Aorta (tissue), 5 donors: ENCODE data around the gene DIO3. TPM values are rescaled to one million over a fixed set of nuclear protein-coding genes. Genes with fewer than 3 reads are reported as not detected.
A peak's percentile ranks its signal among the peaks of the same experiment; 100 is the strongest.

Source experiments
- ATAC-seq: fragments of 200-7000 bp; cut with Tn5 transposase; one replicate; pipeline ENCODE4 v1.9.1; 2022; ENCODE audit warnings: moderate library complexity; ENCODE audit not compliant: low FRiP score
- DNase-seq, 2 donors: peaks; one replicate each; pipeline ENCODE4 v3.0.0-alpha.2; 2020
- H3K27ac ChIP-seq, 2 donors: one replicate each; pipeline ENCODE4 v1.5.1; 2013; ENCODE audit warnings: low read length in 2 of 2, mild to moderate bottlenecking in 2 of 2, moderate library complexity in 2 of 2, control low read depth in 1 of 2, inconsistent platforms in 1 of 2, low read depth in 1 of 2
- H3K27me3 ChIP-seq, 2 donors: one replicate each; pipeline ENCODE4 v1.6.1; 2013; ENCODE audit warnings: control low read depth in 1 of 2, low read length in 1 of 2, mild to moderate bottlenecking in 1 of 2, moderate library complexity in 1 of 2; ENCODE audit not compliant: insufficient read depth in 2 of 2, control insufficient read depth in 1 of 2
- H3K36me3 ChIP-seq, 2 donors: one replicate each; pipeline ENCODE4 v1.6.1; 2013; ENCODE audit warnings: control low read depth in 1 of 2, low read length in 1 of 2, mild to moderate bottlenecking in 1 of 2; ENCODE audit not compliant: insufficient read depth in 2 of 2, control insufficient read depth in 1 of 2
- H3K4me1 ChIP-seq, 2 donors: one replicate each; pipeline ENCODE4 v1.6.1; 2013; ENCODE audit warnings: low read length in 2 of 2, control low read depth in 1 of 2, mild to moderate bottlenecking in 1 of 2, moderate library complexity in 1 of 2; ENCODE audit not compliant: insufficient read depth in 2 of 2, control insufficient read depth in 1 of 2
- H3K4me3 ChIP-seq, 2 donors: one replicate each; pipeline ENCODE4 v1.5.1; 2013; ENCODE audit warnings: low read length in 2 of 2, control low read depth in 1 of 2, mild to moderate bottlenecking in 1 of 2
- H3K9me3 ChIP-seq: one replicate; pipeline ENCODE4 v1.6.1; 2013; ENCODE audit warnings: mild to moderate bottlenecking, low read length; ENCODE audit not compliant: control insufficient read depth
- WGBS, 2 donors: extraction: QIAGEN DNeasy Blood & Tissue Kit; methylation state at CpG; one replicate each; pipeline ENCODE4 v1.1.7; 2013; 5-methylcytosine and 5-hydroxymethylcytosine counted together
- intact Hi-C, 2 donors: fragments of 100-400 bp; cut with DNase I; formaldehyde crosslinking; loops; one replicate each; pipeline versions ENCODE4 v1.14.2 to v1.15.0; 2022
- polyA plus RNA-seq, 2 donors: library from polyadenylated mRNA; stranded (reverse); fragments of 200-250 nt; gene quantifications; one replicate each; pipeline ENCODE4 v1.2.3, GENCODE V29; 2013
- total RNA-seq, 2 donors: library from RNA; stranded (reverse); fragmentation: NEBNext Ultra II Directional; extraction: Animal tissue kit (Norgen Biotek cat#: 25700); gene quantifications; one replicate each; pipeline ENCODE4 v1.2.1, GENCODE V29; 2021
- donor health status: healthy with polysubstance abuse.
- donor health status: Bipolar disorder and iron deficiency.
- donor health status: DM: no; HTN: no; CAD: no.
- donor health status: DM: no; HTN: no; CAD: no.
- donor health status: DM: yes; HTN: yes; CAD: no.

Gene DIO3
- total and polyA plus RNA-seq, 4 donors: 0.05 to 5.8 (median 2.0) TPM

DNA sequence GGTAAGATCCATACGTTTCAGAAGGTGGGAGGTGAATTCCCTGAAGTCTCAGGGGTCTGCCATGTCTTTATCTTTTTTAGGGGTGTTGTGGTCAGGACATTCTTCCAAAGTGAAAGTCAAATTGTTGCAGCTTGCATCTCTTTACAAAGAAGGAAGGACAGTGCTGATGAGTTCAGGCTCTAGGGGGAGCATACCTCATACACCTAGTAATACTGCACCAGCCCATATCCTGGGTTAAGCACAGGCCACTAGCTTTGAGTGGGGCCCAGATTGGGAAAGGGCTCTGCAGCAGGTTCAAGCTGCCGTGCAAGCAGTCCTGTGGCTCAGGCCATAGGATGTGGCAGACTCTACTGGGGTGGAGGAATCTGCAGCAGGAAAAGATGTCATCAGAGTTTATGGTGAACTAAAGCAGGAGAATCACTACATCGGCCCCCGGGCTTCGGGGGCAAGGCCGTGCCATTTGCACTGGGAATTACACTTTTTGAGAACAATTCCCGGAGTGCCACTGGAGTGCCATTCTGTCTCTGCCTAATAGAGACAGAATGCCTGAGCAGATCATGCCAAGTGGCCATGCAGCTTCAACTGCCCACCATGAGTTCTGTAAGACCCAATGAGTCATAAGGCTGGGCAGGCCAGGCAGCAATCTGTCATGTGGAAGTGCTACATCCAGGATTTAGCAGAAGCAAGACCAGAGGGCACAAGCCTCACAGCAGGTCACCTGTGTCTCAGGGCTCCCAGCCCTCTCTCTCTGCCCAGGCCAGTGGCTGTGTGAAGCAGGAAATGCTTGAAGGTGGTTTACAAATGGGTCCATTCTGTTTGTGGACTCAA is 32.3 kb downstream of the DIO3 start:
- 90% methylated on average over 7 of the region's 7 CpGs for WGBS, 2 donors
- no peaks in the 10 kb centered on the region for H3K27me3 ChIP-seq
- H3K4me3 ChIP-seq: no peak overlapping the region
- intact Hi-C loops: no loop called here
- H3K36me3 ChIP-seq: no peaks in the 10 kb centered on the region
- DNase-seq (no peak), ATAC-seq (no peak)
- H3K27ac ChIP-seq: no peak overlapping the region
- no peaks in the 10 kb centered on the region for H3K4me1 ChIP-seq
- H3K9me3 ChIP-seq: peaks cover 2% of the 10 kb centered on the region

DNA sequence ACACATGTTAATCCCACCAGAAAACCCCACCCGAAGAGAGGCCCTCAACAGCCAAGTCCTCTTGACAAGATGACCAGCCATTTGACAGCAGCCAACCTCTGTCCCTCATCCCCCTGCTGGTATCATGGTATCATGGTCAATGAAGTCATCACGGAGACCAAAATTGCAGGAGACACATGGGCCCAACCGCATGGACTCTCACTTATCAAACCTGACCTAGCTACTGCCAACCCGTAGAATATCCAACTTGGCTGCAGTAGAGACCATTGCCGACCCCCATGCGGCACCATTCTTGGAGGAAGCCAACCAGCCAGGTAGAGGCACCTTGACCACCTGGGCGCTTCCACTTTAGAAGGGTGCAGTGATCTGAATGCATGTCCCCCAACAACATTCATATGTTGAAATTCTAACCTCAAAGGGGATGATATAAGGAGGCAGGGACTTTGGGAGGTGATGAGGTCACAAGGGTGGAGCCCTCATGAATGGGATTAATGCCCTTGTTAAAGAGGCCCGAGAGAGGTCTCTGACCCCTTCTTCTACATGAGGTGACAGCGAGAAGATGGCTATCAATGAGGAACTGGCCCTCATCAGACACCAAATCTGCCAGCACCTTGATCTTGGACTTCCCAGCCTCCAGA is 33.3 kb downstream of the DIO3 start:
- Histone ChIP-seq H3K27ac (no peak overlapping the region), H3K4me3 (no peak overlapping the region), H3K9me3 (peaks cover 5% of the 10 kb centered on the region), H3K27me3 (no peaks in the 10 kb centered on the region), H3K36me3 (no peaks in the 10 kb centered on the region), H3K4me1 (no peaks in the 10 kb centered on the region)
- ATAC-seq: no peak
- no peak for DNase-seq
- intact Hi-C loops: no loop called here
- whole genome bisulfite sequencing, 2 donors: 91 to 95% methylated on average over 9 of the region's 9 CpGs

DNA sequence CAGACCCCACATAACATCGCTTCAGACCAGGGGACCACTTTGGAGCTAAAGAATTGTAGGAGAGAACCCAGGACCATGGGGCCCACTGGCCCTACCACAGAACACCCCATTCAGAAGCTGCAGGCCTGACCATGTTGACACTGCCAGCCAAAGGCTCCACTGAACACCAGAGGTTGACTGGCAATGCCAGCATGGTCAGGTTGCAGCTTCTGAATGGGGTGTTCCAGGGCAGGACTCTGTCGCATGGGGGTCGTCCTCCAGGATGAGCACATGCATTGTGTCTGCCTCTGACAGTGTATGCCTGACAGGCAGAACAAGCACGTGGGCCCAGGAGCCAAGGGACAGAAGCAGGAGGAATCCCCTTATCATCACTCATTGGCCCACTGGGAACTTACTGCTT is 34.1 kb downstream of the DIO3 start:
- no peak for ATAC-seq
- WGBS, 2 donors: 85 to 89% methylated on average over 4 of the region's 4 CpGs

DNA sequence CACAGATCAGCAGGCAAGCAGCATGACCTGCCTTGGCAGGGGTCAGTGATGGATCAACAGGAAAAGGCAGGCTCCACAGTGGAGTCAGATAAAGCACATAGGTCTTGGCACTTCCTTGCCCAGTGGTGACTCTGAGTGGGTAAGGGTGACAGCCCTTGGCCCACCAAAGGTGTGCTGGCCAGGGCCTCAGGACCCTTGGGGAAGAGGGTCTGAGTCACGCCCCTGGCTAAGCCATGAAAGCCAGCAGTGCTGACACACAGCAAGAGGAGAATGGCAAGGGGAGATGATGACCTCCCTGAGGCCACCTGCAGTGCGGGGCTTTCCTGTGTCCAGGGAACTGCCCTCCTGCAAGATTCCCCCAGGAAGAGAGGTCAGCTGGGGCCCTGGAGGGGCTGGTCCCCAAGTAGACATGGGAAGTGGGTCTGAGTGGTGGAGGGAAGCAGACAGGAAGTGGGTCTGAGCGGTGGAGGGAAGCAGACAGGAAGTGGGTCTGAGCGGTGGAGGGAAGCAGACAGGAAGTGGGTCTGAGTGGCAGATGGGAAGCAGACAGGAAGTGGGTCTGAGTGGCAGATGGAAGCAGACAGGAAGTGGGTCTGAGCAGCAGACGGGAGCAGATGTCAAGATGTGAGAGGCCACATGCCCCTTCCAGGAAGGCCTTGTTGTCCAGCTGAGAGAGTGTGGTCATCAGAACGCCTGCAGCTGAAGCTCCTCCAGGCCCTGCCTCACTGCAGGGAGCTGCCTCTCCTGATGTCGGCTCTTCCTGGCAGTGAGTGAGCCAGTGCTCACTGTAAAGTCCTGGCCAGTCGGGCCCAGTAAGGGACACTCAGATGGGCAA is 34.8 kb downstream of the DIO3 start:
- ATAC-seq (no peak), DNase-seq (no peak)
- Histone ChIP-seq H3K27me3 (no peaks in the 10 kb centered on the region), H3K36me3 (no peaks in the 10 kb centered on the region), H3K9me3 (peaks cover 5% of the 10 kb centered on the region), H3K4me1 (no peaks in the 10 kb centered on the region), H3K4me3 (no peak overlapping the region), H3K27ac (no peak overlapping the region)
- WGBS, 2 donors: 80 to 82% methylated on average over 8 of the region's 8 CpGs
- intact Hi-C loops: no loop called here

More for the DNA sequence above, 34.1 kb downstream of the DIO3 start:
- Histone ChIP-seq H3K4me1 (no peaks in the 10 kb centered on the region), H3K4me3 (no peak overlapping the region), H3K27me3 (no peaks in the 10 kb centered on the region), H3K36me3 (no peaks in the 10 kb centered on the region), H3K27ac (no peak overlapping the region), H3K9me3 (peaks cover 5% of the 10 kb centered on the region)
- intact Hi-C loops: no loop called here
- no peak for DNase-seq

DNA sequence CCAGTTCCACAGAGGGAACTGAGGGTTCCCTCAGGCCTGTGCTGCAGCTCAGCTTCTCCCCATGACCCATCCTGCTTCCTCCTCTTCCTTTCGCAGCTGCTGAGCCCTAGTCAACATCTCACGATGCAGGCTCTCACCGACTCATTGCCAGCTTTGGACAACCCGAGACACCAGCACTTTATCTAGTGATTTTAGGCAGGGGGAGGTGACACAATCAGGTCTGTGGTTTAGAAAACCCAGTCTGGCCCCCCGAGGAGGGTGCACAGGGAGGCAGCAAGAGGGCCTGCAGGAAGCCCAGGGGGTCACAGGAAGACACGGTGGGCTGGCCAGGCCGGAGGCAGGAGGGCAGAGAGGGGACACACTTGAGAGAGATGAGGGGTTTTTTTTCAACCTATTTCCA is 35.4 kb downstream of the DIO3 start:
- Histone ChIP-seq H3K27ac (no peak overlapping the region), H3K4me1 (no peaks in the 10 kb centered on the region), H3K4me3 (no peak overlapping the region), H3K36me3 (no peaks in the 10 kb centered on the region), H3K27me3 (no peaks in the 10 kb centered on the region), H3K9me3 (peaks cover 5% of the 10 kb centered on the region)
- DNase-seq (no peak), ATAC-seq (no peak)
- WGBS, 2 donors: 85 to 89% methylated on average over 7 of the region's 7 CpGs
- intact Hi-C loops: no loop called here

DNA sequence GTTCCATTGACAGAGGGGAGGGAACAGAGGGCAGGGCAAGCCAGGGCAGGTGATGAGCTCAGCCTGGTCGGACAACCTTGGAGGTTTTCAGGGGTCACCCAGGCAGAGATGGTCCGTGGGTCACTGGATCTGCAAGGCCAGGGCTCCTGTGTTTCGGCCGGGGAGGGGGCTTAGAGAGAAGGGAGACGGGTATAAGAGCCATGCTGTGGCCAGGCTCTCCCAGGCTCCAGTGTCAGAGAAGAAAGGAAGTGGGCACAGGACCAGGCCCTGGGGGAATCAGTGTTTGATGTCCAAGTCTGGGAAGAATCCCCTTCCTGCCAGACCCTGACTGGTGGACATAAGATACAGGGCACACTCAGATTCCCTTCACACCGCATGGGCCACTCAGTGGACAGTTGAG is 36.9 kb downstream of the DIO3 start:
- Histone ChIP-seq H3K9me3 (peaks cover 5% of the 10 kb centered on the region), H3K4me3 (no peak overlapping the region), H3K4me1 (no peaks in the 10 kb centered on the region), H3K27ac (no peak overlapping the region), H3K36me3 (no peaks in the 10 kb centered on the region), H3K27me3 (no peaks in the 10 kb centered on the region)
- WGBS, 2 donors: 93% methylated on average over 6 of the region's 6 CpGs
- DNase-seq: no peak
- intact Hi-C loops: no loop called here
- no peak for ATAC-seq

DNA sequence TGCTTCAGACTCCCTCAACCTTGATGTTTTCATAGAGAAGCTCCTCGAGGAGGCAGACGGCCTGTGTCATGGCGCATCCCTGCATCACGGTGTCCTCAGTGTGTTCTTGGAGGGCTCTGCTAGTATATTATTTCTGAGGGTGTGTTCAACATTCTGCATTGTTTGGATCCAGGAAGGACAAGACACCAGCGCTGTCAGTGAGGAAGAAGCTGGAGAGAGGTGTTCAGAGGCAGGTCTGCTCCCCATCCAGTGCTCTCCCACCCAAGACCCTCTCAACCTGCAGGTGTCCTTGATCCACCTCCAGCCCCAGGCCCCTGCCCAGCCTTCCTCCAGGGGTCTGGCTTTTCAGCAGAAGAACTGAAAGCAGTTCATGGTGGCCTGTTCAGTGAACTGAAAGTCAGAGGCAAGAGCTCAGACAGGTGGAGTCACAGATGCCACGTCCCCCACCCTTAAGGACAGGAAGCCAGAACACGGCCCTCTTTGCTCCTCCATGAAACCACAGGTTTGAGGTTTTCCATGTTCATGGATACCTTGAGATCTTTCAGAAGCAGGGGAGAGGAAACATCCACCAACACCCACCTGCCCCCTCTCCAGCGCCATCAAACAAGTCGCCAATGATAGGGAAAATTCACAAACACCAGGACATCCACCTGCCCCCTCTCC is 37.4 kb downstream of the DIO3 start:
- no peaks in the 10 kb centered on the region for H3K27me3 ChIP-seq
- H3K27ac ChIP-seq: no peak overlapping the region
- 90 to 92% methylated on average over 9 of the region's 9 CpGs for WGBS, 2 donors
- peak in 1 of 2 donors; percentile 61 for DNase-seq
- H3K4me3 ChIP-seq: no peak overlapping the region
- no peak for ATAC-seq
- intact Hi-C loops: no loop called here
- peaks cover 3% of the 10 kb centered on the region for H3K9me3 ChIP-seq
- H3K36me3 ChIP-seq: no peaks in the 10 kb centered on the region
- H3K4me1 ChIP-seq: no peaks in the 10 kb centered on the region

DNA sequence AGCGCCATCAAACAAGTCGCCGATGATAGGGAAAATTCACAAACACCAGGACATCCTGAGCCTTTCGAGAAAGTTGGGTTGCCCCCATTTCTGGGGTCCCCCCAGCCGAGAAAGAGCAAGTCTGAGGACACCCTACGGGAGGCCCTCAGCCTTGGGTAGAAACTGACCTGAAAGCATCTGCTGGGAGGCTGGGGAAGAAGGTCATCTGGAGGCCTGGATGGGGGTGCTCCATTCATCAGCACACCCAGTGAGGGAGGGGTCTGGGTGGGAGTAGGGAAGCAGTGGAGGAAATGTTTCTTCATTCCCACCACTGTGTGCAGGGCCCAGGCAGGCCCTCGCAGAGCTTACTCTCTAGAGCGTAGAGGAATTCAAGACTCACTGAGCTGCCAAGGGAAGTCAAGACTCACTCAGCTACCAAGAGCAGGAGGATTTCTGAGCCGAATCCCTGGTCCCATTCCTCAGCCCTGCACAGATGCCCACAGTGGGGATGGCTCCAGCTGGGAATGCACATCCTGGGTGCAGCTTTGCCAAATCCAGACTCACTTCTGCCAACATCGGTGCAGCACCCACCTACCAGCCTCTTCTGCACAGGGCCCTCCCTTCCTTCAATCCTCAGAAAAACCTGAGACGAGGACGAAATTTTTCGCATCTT is 38.1 kb downstream of the DIO3 start:
- no peak for DNase-seq
- no peak for ATAC-seq
- Histone ChIP-seq H3K36me3 (no peaks in the 10 kb centered on the region), H3K27me3 (no peaks in the 10 kb centered on the region), H3K27ac (no peak overlapping the region), H3K9me3 (peaks cover 3% of the 10 kb centered on the region), H3K4me3 (no peak overlapping the region), H3K4me1 (no peaks in the 10 kb centered on the region)
- intact Hi-C loops: no loop called here
- 91 to 92% methylated on average over 13 of the region's 13 CpGs for WGBS, 2 donors
